Psoas muscle (tissue), 8 donors: ENCODE measurements around the gene ENG. TPM values are rescaled to one million over a fixed set of nuclear protein-coding genes. Genes with fewer than 3 reads are reported as not detected.
A peak's percentile ranks its signal among the peaks of the same experiment; 100 is the strongest.

Experiments used
- ATAC-seq, 4 donors: fragments of 200-7000 bp; cut with Tn5 transposase; one replicate each; pipeline ENCODE4 v1.9.1; 2020; ENCODE audit warnings: moderate library complexity in 3 of 4, mild to moderate bottlenecking in 2 of 4
- DNase-seq, 2 donors: peaks; one replicate each; pipeline ENCODE4 v3.0.0-alpha.2; 2020
- H3K27ac ChIP-seq: fragments of 200-600 bp; one replicate; pipeline ENCODE4 v1.8.0; 2022
- H3K27me3 ChIP-seq, 3 donors: fragments of 200-600 bp in 1 of 3; one replicate each; pipeline versions ENCODE4 v1.6.1 to v1.8.0; 2013 to 2022; ENCODE audit warnings: low read length in 2 of 3, mild to moderate bottlenecking in 2 of 3, moderate library complexity in 1 of 3; ENCODE audit not compliant: insufficient read depth in 3 of 3
- H3K36me3 ChIP-seq, 2 donors: fragments of 200-600 bp in 1 of 2; one replicate each; pipeline versions ENCODE4 v1.6.1 to v1.8.0; 2013 to 2022; ENCODE audit warnings: low read depth in 1 of 2, mild to moderate bottlenecking in 1 of 2, moderate library complexity in 1 of 2; ENCODE audit not compliant: insufficient read depth in 1 of 2
- H3K4me1 ChIP-seq: fragments of 200-600 bp; one replicate; pipeline ENCODE4 v1.8.0; 2022
- H3K4me3 ChIP-seq: fragments of 200-600 bp; one replicate; pipeline ENCODE4 v1.8.0; 2022; ENCODE audit warnings: mild to moderate bottlenecking
- H3K9me3 ChIP-seq: fragments of 200-600 bp; one replicate; pipeline ENCODE4 v1.8.0; 2022
- WGBS, 3 donors: extraction: QIAGEN DNeasy Blood & Tissue Kit; methylation state at CpG; one replicate each; pipeline versions ENCODE4 v1.1.6 to v1.1.7; 2013; 5-methylcytosine and 5-hydroxymethylcytosine counted together
- intact Hi-C, 2 donors: fragments of 100-400 bp; cut with DNase I; formaldehyde crosslinking; loops; one replicate each; pipeline versions ENCODE4 v1.11.0 to v1.14.2; 2022
- polyA plus RNA-seq, 3 donors: library from polyadenylated mRNA; stranded (reverse); fragments of 200-250 nt; gene quantifications; one replicate each; pipeline ENCODE4 v1.2.3, GENCODE V29; 2013
- total RNA-seq, 4 donors: library from RNA; stranded (reverse); fragmentation: NEBNext Ultra II Directional in 2 of 4; extraction: Animal tissue kit (Norgen Biotek cat#: 25700) in 2 of 4; gene quantifications; one replicate each; pipeline versions ENCODE4 v1.2.1 to v1.2.4, GENCODE V29; 2021 to 2023
- TF ChIP-seq, protein P1 (sequence below): fragments of 200-600 bp; IDR thresholded peaks from one replicate; pipeline ENCODE4 v1.8.0; 2022; ENCODE audit warnings: antibody characterized with exemption
- donor health status: healthy with polysubstance abuse.
- donor health status: DM: no; HTN: no; CAD: no; lungs with moderate emphysema.
- donor health status: Bipolar disorder and iron deficiency.
- donor health status: healthy.
- donor health status: DM: yes; HTN: yes; CAD: no.
- donor health status: DM: no; HTN: no; CAD: no.
- donor health status: DM: no; HTN: no; CAD: no.
- donor health status: DM: yes; HTN: yes; CAD: no.

The ENG gene
- total and polyA plus RNA-seq, 7 donors = 22.1 to 80.4 (median 38.6) TPM

GRCh38 chr9:127858041-127858512, 3.6 kb upstream of the ENG start:
- Histone ChIP-seq H3K4me1 (peaks cover 40% of the 10 kb centered on the region), H3K4me3 (no peak overlapping the region), H3K36me3 (no peaks in the 10 kb centered on the region), H3K9me3 (no peaks in the 10 kb centered on the region), H3K27ac (peak overlapping the region; percentile 67), H3K27me3 (no peaks in the 10 kb centered on the region)
- ATAC-seq (peak in 1 of 4 donors; percentile 14), DNase-seq (peak; percentile 72 to 82)
- WGBS, 3 donors = 29 to 42% (median 33%) methylated on average over 12 of the region's 12 CpGs
- TF ChIP-seq, protein P1, sequence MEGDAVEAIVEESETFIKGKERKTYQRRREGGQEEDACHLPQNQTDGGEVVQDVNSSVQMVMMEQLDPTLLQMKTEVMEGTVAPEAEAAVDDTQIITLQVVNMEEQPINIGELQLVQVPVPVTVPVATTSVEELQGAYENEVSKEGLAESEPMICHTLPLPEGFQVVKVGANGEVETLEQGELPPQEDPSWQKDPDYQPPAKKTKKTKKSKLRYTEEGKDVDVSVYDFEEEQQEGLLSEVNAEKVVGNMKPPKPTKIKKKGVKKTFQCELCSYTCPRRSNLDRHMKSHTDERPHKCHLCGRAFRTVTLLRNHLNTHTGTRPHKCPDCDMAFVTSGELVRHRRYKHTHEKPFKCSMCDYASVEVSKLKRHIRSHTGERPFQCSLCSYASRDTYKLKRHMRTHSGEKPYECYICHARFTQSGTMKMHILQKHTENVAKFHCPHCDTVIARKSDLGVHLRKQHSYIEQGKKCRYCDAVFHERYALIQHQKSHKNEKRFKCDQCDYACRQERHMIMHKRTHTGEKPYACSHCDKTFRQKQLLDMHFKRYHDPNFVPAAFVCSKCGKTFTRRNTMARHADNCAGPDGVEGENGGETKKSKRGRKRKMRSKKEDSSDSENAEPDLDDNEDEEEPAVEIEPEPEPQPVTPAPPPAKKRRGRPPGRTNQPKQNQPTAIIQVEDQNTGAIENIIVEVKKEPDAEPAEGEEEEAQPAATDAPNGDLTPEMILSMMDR = no peak
- intact Hi-C loops = no loop called here

GRCh38 chr9:127857278-127857677, 2.8 kb upstream of the ENG start:
- H3K9me3 ChIP-seq = no peaks in the 10 kb centered on the region
- ATAC-seq (no peak), DNase-seq (no peak)
- intact Hi-C loops = no loop called here
- H3K27me3 ChIP-seq = no peaks in the 10 kb centered on the region
- H3K27ac ChIP-seq = peak overlapping the region; percentile 67
- H3K36me3 ChIP-seq = peaks cover 0 to 3% of the 10 kb centered on the region in 2 donors
- WGBS, 3 donors = 48 to 66% (median 61%) methylated on average over 4 of the region's 4 CpGs
- TF ChIP-seq, protein P1 = no peak
- no peak overlapping the region for H3K4me3 ChIP-seq
- peaks cover 32% of the 10 kb centered on the region for H3K4me1 ChIP-seq

GRCh38 chr9:127856729-127857116, 2.3 kb upstream of the ENG start:
- WGBS, 3 donors = 88 to 94% (median 91%) methylated on average over 8 of the region's 8 CpGs
- DNase-seq (no peak), ATAC-seq (no peak)
- TF ChIP-seq, protein P1 = no peak
- no peaks in the 10 kb centered on the region for H3K9me3 ChIP-seq
- intact Hi-C loops = no loop called here
- H3K4me1 ChIP-seq = peaks cover 27% of the 10 kb centered on the region
- no peaks in the 10 kb centered on the region for H3K27me3 ChIP-seq
- no peak overlapping the region for H3K4me3 ChIP-seq
- H3K36me3 ChIP-seq = peaks cover 0 to 6% of the 10 kb centered on the region in 2 donors
- peak overlapping the region; percentile 32 for H3K27ac ChIP-seq

- no peak for ATAC-seq
- no peak for DNase-seq
- Histone ChIP-seq H3K27ac (peak overlapping the region; percentile 32), H3K4me1 (peaks cover 22% of the 10 kb centered on the region), H3K4me3 (no peak overlapping the region), H3K9me3 (no peaks in the 10 kb centered on the region), H3K36me3 (peaks cover 0 to 6% of the 10 kb centered on the region in 2 donors), H3K27me3 (no peaks in the 10 kb centered on the region)
- TF ChIP-seq, protein P1 = no peak
- intact Hi-C loops = no loop called here
- WGBS, 3 donors = 47 to 55% (median 52%) methylated on average over 11 of the region's 11 CpGs
Measured at GRCh38 chr9:127856094-127856728, 1.8 kb upstream of the ENG start.

GRCh38 chr9:127855522-127855921, 1.1 kb upstream of the ENG start:
- no peaks in the 10 kb centered on the region for H3K27me3 ChIP-seq
- no peak for ATAC-seq
- TF ChIP-seq, protein P1 = no peak
- H3K36me3 ChIP-seq = peaks cover 0 to 10% of the 10 kb centered on the region in 2 donors
- no peak overlapping the region for H3K4me3 ChIP-seq
- H3K27ac ChIP-seq = peak overlapping the region; percentile 51
- peaks cover 21% of the 10 kb centered on the region for H3K4me1 ChIP-seq
- no peaks in the 10 kb centered on the region for H3K9me3 ChIP-seq
- 96 to 98% (median 96%) methylated on average over 5 of the region's 5 CpGs for WGBS, 3 donors
- intact Hi-C loops = no loop called here
- DNase-seq = no peak
